Mesenchymal stem cell (in vitro differentiated cells and primary cell): ENCODE measurements around the gene SCART1.

Source experiments
- DNase-seq: peaks from one replicate; pipeline ENCODE4 v3.0.0-alpha.2; 2013
- H2AFZ ChIP-seq: one replicate; pipeline ENCODE4 v1.6.1; 2013; ENCODE audit warnings: low read depth, mild to moderate bottlenecking, control low read depth, inconsistent platforms, low read length, moderate library complexity
- H2AK5ac ChIP-seq: 2 replicates; pipeline ENCODE4 v1.6.1; 2013; ENCODE audit warnings: low read length, moderate library complexity, mild to moderate bottlenecking, inconsistent platforms; ENCODE audit not compliant: severe bottlenecking
- H2BK120ac ChIP-seq: one replicate; pipeline ENCODE4 v1.6.1; 2013; ENCODE audit warnings: low read depth, mild to moderate bottlenecking, inconsistent platforms, low read length, moderate library complexity
- H2BK12ac ChIP-seq, 2 experiments: one replicate each; pipeline ENCODE4 v1.6.1; 2013; ENCODE audit warnings: inconsistent platforms in 2 of 2, low read length in 2 of 2, mild to moderate bottlenecking in 2 of 2, moderate library complexity in 2 of 2, control low read depth in 1 of 2
- H2BK15ac ChIP-seq: one replicate; pipeline ENCODE4 v1.6.1; 2013; ENCODE audit warnings: mild to moderate bottlenecking, low read depth, inconsistent platforms; ENCODE audit not compliant: poor library complexity, severe bottlenecking
- H2BK5ac ChIP-seq: 2 replicates; pipeline ENCODE4 v1.6.1; 2013; ENCODE audit warnings: low read depth, mild to moderate bottlenecking, low read length, control low read depth, inconsistent platforms; ENCODE audit not compliant: poor library complexity, severe bottlenecking
- H3K14ac ChIP-seq, 2 experiments: one replicate each; pipeline ENCODE4 v1.6.1; 2013; ENCODE audit warnings: inconsistent platforms in 2 of 2, low read length in 2 of 2, control low read depth in 1 of 2, mild to moderate bottlenecking in 1 of 2, moderate library complexity in 1 of 2
- H3K18ac ChIP-seq, 2 experiments: one replicate each; pipeline ENCODE4 v1.6.1; 2013; ENCODE audit warnings: inconsistent platforms in 2 of 2, low read length in 2 of 2, control low read depth in 1 of 2, low read depth in 1 of 2, mild to moderate bottlenecking in 1 of 2
- H3K23ac ChIP-seq, 2 experiments: one replicate each; pipeline ENCODE4 v1.6.1; 2013; ENCODE audit warnings: inconsistent platforms in 2 of 2, low read length in 2 of 2, mild to moderate bottlenecking in 2 of 2, moderate library complexity in 2 of 2, control low read depth in 1 of 2
- H3K27ac ChIP-seq: 2 replicates; pipeline ENCODE4 v1.5.1; 2013; ENCODE audit warnings: mild to moderate bottlenecking, moderate library complexity, low read length, control low read depth, inconsistent platforms; ENCODE audit not compliant: poor library complexity, severe bottlenecking
- H3K27me3 ChIP-seq, 2 experiments: 2 replicates each; pipeline versions ENCODE4 v1.6.1 to v1.7.0; 2013; ENCODE audit warnings: low read length in 2 of 2, mild to moderate bottlenecking in 2 of 2, moderate library complexity in 2 of 2, control low read depth in 1 of 2, inconsistent platforms in 1 of 2; ENCODE audit not compliant: control insufficient read depth in 1 of 2, insufficient read depth in 1 of 2
- H3K36me3 ChIP-seq, 2 experiments: 2 replicates each; pipeline versions ENCODE4 v1.6.1 to v1.7.0; 2013; ENCODE audit warnings: low read length in 2 of 2, control low read depth in 1 of 2, inconsistent platforms in 1 of 2, low read depth in 1 of 2, mild to moderate bottlenecking in 1 of 2; ENCODE audit not compliant: insufficient read depth in 2 of 2, control insufficient read depth in 1 of 2
- H3K4ac ChIP-seq, 2 experiments: one replicate each; pipeline ENCODE4 v1.6.1; 2013; ENCODE audit warnings: inconsistent platforms in 2 of 2, low read length in 2 of 2, mild to moderate bottlenecking in 2 of 2, moderate library complexity in 2 of 2, control low read depth in 1 of 2, low read depth in 1 of 2
- H3K4me1 ChIP-seq: 2 replicates; pipeline ENCODE4 v1.6.1; 2013; ENCODE audit warnings: low read depth, low read length, control low read depth; ENCODE audit not compliant: control insufficient read depth, insufficient read depth
- H3K4me2 ChIP-seq: 2 replicates; pipeline ENCODE4 v1.6.1; 2013; ENCODE audit warnings: low read length, mild to moderate bottlenecking, inconsistent platforms; ENCODE audit not compliant: poor library complexity, severe bottlenecking
- H3K4me3 ChIP-seq, 2 experiments: 2 replicates each; pipeline versions ENCODE4 v1.5.1 to v1.7.0; 2013; ENCODE audit warnings: low read length in 2 of 2, mild to moderate bottlenecking in 2 of 2, control low read depth in 1 of 2, low read depth in 1 of 2; ENCODE audit not compliant: insufficient read depth in 1 of 2
- H3K79me1 ChIP-seq: replicated peaks from 2 replicates; pipeline ENCODE4 v1.6.1; 2013; ENCODE audit warnings: mild to moderate bottlenecking, control low read depth, low read length, inconsistent platforms; ENCODE audit not compliant: poor library complexity, severe bottlenecking
- H3K9ac ChIP-seq: 2 replicates; pipeline ENCODE4 v1.7.0; 2013; ENCODE audit warnings: mild to moderate bottlenecking, low read length, moderate library complexity
- H3K9me3 ChIP-seq: 2 replicates; pipeline ENCODE4 v1.7.0; 2013; ENCODE audit warnings: mild to moderate bottlenecking, low read length; ENCODE audit not compliant: control insufficient read depth
- H4K8ac ChIP-seq: one replicate; pipeline ENCODE4 v1.6.1; 2013; ENCODE audit warnings: inconsistent platforms, mild to moderate bottlenecking, low read length, moderate library complexity
- H4K91ac ChIP-seq: one replicate; pipeline ENCODE4 v1.6.1; 2013; ENCODE audit warnings: mild to moderate bottlenecking, low read length, inconsistent platforms
- WGBS: methylation state at CpG from one replicate; pipeline ENCODE4 v1.1.7; 2013; ENCODE audit warnings: mixed read lengths; 5-methylcytosine and 5-hydroxymethylcytosine counted together

The SCART1 gene

DNA sequence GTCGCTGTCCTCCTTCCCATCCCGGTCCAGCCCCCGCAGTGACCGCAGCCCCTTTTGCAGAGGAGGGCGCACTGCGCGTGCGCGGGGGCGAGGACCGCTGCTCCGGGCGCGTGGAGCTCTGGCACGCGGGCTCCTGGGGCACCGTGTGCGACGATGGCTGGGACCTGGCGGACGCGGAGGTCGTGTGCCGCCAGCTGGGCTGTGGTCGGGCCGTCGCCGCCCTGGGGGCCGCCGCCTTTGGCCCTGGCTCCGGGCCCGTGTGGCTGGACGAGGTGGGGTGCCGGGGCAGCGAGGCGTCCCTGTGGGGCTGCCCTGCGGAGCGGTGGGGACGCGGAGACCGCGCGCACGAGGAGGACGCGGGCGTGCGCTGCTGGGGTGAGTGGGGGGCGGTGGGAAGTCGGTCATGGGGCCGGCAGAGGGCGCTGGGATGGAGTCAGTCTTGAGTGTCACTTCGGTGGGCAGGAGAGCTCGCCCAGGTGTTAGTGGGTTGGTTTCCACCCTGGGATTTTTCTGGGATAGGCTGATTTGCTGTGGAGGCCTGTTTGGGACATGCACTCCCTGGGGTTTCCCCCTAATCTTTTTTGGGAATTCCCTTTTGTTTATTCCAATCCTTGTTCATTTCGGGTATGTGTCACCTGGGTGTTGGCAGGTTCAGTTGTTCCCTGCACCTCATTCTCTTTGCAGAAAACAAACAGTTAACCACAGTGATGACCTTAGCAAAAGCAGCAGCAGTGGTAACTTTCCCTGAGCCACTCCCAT lies 11.6 kb downstream of the SCART1 start:
- Histone ChIP-seq H4K8ac (no peak overlapping the region), H3K14ac (no peak overlapping the region), H3K4ac (no peak overlapping the region), H3K27me3 (no peaks in the 10 kb centered on the region), H2AK5ac (no peak overlapping the region), H3K23ac (no peak overlapping the region), H3K79me1 (no peaks in the 10 kb centered on the region), H3K36me3 (peaks cover 9 to 21% of the 10 kb centered on the region in 2 experiments), H3K4me2 (no peak overlapping the region), H3K9me3 (no peaks in the 10 kb centered on the region), H3K18ac (no peak overlapping the region), H2BK5ac (no peak overlapping the region), H2AFZ (no peak overlapping the region), H3K9ac (no peak overlapping the region), H3K4me1 (no peaks in the 10 kb centered on the region), H4K91ac (no peak overlapping the region), H3K27ac (no peak overlapping the region), H2BK120ac (no peak overlapping the region), H2BK12ac (no peak overlapping the region), H3K4me3 (no peak overlapping the region), H2BK15ac (no peak overlapping the region)
- DNase-seq, result no peak
- 94% methylated on average over 49 of the region's 55 CpGs for WGBS

DNA sequence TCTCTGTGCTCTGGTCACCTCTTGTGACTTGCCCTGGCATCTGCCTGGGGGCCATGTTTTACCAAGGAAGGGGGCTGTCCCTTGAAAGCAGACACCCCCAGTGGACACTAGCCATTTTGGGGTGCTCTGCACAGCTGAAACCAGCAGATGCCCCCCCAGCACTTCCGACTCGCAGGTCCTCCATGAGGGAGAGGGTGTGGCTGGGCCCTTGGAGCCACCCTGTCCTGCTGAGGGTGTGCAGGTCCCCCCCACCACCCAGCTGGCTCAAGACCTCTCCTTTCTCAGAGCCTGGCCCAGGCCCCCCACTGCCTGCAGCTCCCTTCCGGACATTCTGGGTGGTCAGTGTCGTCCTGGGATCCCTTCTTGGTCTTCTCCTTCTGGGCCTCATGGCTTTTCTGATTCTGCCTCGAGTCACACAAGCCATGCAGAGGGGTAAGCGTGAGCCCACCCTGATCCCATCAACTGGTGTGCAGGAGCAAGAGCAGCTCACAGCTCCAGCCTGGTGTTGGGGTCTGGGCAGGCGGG lies 12.3 kb downstream of the SCART1 start:
- H3K4me1 ChIP-seq, result no peaks in the 10 kb centered on the region
- no peak overlapping the region for H4K91ac ChIP-seq
- WGBS, result 63% methylated on average over 7 of the region's 7 CpGs
- H2BK15ac ChIP-seq, result no peak overlapping the region
- H3K18ac ChIP-seq, result no peak overlapping the region
- H3K9ac ChIP-seq, result no peak overlapping the region
- H3K14ac ChIP-seq, result no peak overlapping the region
- no peak overlapping the region for H4K8ac ChIP-seq
- H2BK120ac ChIP-seq, result no peak overlapping the region
- no peak overlapping the region for H2AFZ ChIP-seq
- H3K4me2 ChIP-seq, result no peak overlapping the region
- H3K27ac ChIP-seq, result no peak overlapping the region
- H3K9me3 ChIP-seq, result no peaks in the 10 kb centered on the region
- peaks cover 14 to 21% of the 10 kb centered on the region in 2 experiments for H3K36me3 ChIP-seq
- no peak overlapping the region for H2AK5ac ChIP-seq
- no peak for DNase-seq
- H3K27me3 ChIP-seq, result no peaks in the 10 kb centered on the region
- H3K23ac ChIP-seq, result no peak overlapping the region
- H2BK12ac ChIP-seq, result no peak overlapping the region
- H2BK5ac ChIP-seq, result no peak overlapping the region
- H3K4ac ChIP-seq, result no peak overlapping the region
- H3K79me1 ChIP-seq, result no peaks in the 10 kb centered on the region
- H3K4me3 ChIP-seq, result no peak overlapping the region

DNA sequence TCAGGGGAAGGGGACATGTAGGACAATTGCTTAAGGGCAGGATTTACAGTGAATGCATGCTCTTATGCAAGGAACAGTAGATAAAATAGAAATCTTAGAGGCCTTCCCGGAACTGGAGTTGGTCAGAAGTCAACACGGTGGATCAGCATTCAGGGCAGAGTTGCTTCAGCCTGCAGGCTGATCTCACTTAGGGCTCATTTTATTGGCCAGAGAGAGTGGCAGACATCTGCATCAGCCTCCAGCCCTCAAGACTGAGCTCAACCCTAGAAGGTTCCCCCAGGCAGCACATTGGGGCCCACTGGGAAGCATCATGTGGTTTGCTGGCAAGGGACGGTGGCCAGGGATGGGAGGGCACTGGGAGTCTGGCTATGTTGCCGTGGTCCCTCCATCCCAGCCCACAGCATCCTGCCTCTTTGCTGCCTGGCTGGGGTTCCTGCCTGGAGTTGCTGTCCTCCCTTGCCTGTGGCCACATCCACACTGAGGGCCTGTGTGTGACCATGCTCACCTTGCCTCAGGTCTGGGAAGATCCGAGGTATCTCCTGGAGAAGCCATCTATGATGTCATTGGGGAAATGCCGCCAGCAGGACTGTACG lies 13.0 kb downstream of the SCART1 start:
- no peak overlapping the region for H4K91ac ChIP-seq
- H4K8ac ChIP-seq, result no peak overlapping the region
- H2AK5ac ChIP-seq, result no peak overlapping the region
- no peak overlapping the region for H2BK120ac ChIP-seq
- H3K9ac ChIP-seq, result no peak overlapping the region
- H2BK12ac ChIP-seq, result no peak overlapping the region
- H3K27me3 ChIP-seq, result no peaks in the 10 kb centered on the region
- no peaks in the 10 kb centered on the region for H3K9me3 ChIP-seq
- no peak overlapping the region for H3K23ac ChIP-seq
- H3K4me2 ChIP-seq, result no peak overlapping the region
- H3K4me3 ChIP-seq, result no peak overlapping the region
- H3K18ac ChIP-seq, result no peak overlapping the region
- H3K27ac ChIP-seq, result no peak overlapping the region
- H3K36me3 ChIP-seq, result peaks cover 16 to 21% of the 10 kb centered on the region in 2 experiments
- H2AFZ ChIP-seq, result no peak overlapping the region
- no peaks in the 10 kb centered on the region for H3K4me1 ChIP-seq
- no peak overlapping the region for H2BK5ac ChIP-seq
- H3K4ac ChIP-seq, result no peak overlapping the region
- no peak overlapping the region for H3K14ac ChIP-seq
- DNase-seq, result no peak
- no peak overlapping the region for H2BK15ac ChIP-seq
- no peaks in the 10 kb centered on the region for H3K79me1 ChIP-seq
- WGBS, result 84% methylated on average over 7 of the region's 7 CpGs

DNA sequence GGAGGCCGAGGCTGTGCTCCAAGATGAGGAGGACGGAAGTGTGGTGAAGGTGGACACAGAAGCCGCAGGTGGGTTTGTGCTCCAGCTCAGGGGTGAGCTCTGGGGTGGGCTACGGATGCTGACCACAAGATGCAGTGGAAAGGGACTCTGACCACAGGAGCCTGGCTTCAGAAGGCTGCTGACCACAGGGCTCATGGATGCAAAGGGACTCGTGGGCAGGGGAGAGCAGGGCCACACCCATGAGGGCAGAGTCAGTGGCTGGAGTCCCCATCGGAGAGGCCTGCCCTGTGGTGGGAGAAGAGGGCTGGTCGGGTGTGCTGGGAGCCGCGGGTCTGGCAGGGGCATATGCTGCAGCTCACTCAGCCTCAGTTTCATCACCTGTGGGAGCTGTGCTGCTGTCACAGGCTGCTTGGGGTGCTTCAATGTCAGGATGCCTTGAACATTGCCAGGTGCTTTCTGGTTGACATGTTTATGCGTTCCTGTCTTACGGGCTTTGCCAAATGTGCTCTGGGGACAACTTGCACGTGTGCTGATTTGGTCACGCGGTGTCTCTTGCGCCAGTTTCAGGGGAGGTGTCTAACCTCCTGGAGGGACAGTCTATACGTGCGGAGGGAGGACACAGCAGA lies 13.7 kb downstream of the SCART1 start:
- no peak for DNase-seq
- H3K18ac ChIP-seq, result no peak overlapping the region
- no peaks in the 10 kb centered on the region for H3K27me3 ChIP-seq
- no peak overlapping the region for H2BK5ac ChIP-seq
- H3K23ac ChIP-seq, result no peak overlapping the region
- no peak overlapping the region for H2AFZ ChIP-seq
- H2AK5ac ChIP-seq, result no peak overlapping the region
- H3K36me3 ChIP-seq, result peaks cover 16 to 21% of the 10 kb centered on the region in 2 experiments
- H3K4me3 ChIP-seq, result no peak overlapping the region
- 84% methylated on average over 17 of the region's 17 CpGs for WGBS
- H3K9ac ChIP-seq, result no peak overlapping the region
- no peak overlapping the region for H3K4me2 ChIP-seq
- no peak overlapping the region for H4K91ac ChIP-seq
- H3K9me3 ChIP-seq, result no peaks in the 10 kb centered on the region
- H2BK120ac ChIP-seq, result no peak overlapping the region
- H3K4me1 ChIP-seq, result no peaks in the 10 kb centered on the region
- H3K27ac ChIP-seq, result no peak overlapping the region
- H4K8ac ChIP-seq, result no peak overlapping the region
- H2BK12ac ChIP-seq, result no peak overlapping the region
- no peak overlapping the region for H3K14ac ChIP-seq
- H2BK15ac ChIP-seq, result no peak overlapping the region
- H3K79me1 ChIP-seq, result no peaks in the 10 kb centered on the region
- no peak overlapping the region for H3K4ac ChIP-seq
